ENCODE data around the gene ABCB9. TPM values are rescaled to one million over a fixed set of nuclear protein-coding genes. Genes with fewer than 3 reads are reported as not detected.

The ABCB9 gene
- total and polyA plus RNA-seq, 2 of the 8 experiments (the other 6 are each of a cell fraction or from before 2014, with no cell fraction given): 3.8 to 8.0 TPM

- WGBS, 2 experiments (ENCODE audit: extremely low coverage in 1 of 2, insufficient coverage in 1 of 2, insufficient read length in 1 of 2, insufficient replicate concordance in 2 of 2, low coverage in 1 of 2, low lambda C conversion rate in 2 of 2, missing lambda C conversion rate in 1 of 2): 84% methylated on average over 2 of the region's 2 CpGs; no CpG with 5 or more reads in 1 of the 2 experiments
- no peak for DNase-seq (ENCODE audit: low read depth in 1 of 2, low spot score in 2 of 2)
- POLR2A ChIA-PET (ENCODE audit: partially characterized antibody): no interaction called here
- H3K18ac ChIP-seq (ENCODE audit: extremely low read depth, low read length): no peak overlapping the region
- no peak overlapping the region for H3K56ac ChIP-seq (replicated peaks; ENCODE audit: insufficient read length, low read depth, low read length)
- no peaks in the 10 kb centered on the region for H3K27me3 ChIP-seq (replicated peaks in 1 of 4; ENCODE audit: control insufficient read depth in 3 of 4, extremely low read depth in 1 of 4, insufficient read depth in 3 of 4, low read length in 3 of 4)
- CTCF ChIA-PET (ENCODE audit: partially characterized antibody): interaction anchor here (1.0 to 1.7 kb wide), 3 partner anchors 30 to 59 kb away, joined by 4 to 6 read pairs (median 4); no protein-coding TSS in a partner anchor
- no peak overlapping the region for H3K9ac ChIP-seq (replicated peaks in 1 of 4; ENCODE audit: extremely low read depth in 1 of 4, low read depth in 3 of 4, low read length in 3 of 4)
- no peak overlapping the region for H3K4me3 ChIP-seq (ENCODE audit: extremely low read depth in 1 of 4, insufficient read depth in 2 of 4, low read depth in 3 of 4, low read length in 4 of 4)
- no peaks in the 10 kb centered on the region for H3K79me2 ChIP-seq (ENCODE audit: control insufficient read depth in 1 of 2, insufficient read depth in 2 of 2, low read length in 2 of 2)
- H3K14ac ChIP-seq (ENCODE audit: insufficient read length): no peak overlapping the region
- H4K91ac ChIP-seq (replicated peaks; ENCODE audit: insufficient read length, low read length): no peak overlapping the region
- H2BK120ac ChIP-seq (replicated peaks; ENCODE audit: low read depth, low read length): no peak overlapping the region
- no peak overlapping the region for H4K5ac ChIP-seq (ENCODE audit: insufficient read length, low read depth, low read length)
- H4K8ac ChIP-seq (ENCODE audit: extremely low read depth, insufficient read depth, low read length): no peak overlapping the region
- H3K9me3 ChIP-seq (ENCODE audit: insufficient read depth in 2 of 2, low read depth in 1 of 2, low read length in 1 of 2): no peaks in the 10 kb centered on the region
- no peak overlapping the region for H2BK5ac ChIP-seq (ENCODE audit: low read depth, low read length)
- H2AK5ac ChIP-seq (ENCODE audit: low read depth, low read length): no peak overlapping the region
- no peak overlapping the region for H3K23ac ChIP-seq (ENCODE audit: insufficient read length)
- no peaks in the 10 kb centered on the region for H4K20me1 ChIP-seq (replicated peaks in 1 of 2; ENCODE audit: control insufficient read depth in 1 of 2, insufficient read depth in 2 of 2, low read length in 2 of 2)
- no peaks in the 10 kb centered on the region for H3K4me1 ChIP-seq (replicated peaks in 1 of 4; ENCODE audit: control insufficient read depth in 3 of 4, insufficient read depth in 4 of 4, low read length in 3 of 4)
- H2BK15ac ChIP-seq (ENCODE audit: low read length): no peak overlapping the region
- H3K4ac ChIP-seq (replicated peaks; ENCODE audit: insufficient read length, low read depth, low read length): no peak overlapping the region
- H3K4me2 ChIP-seq (ENCODE audit: insufficient read depth in 1 of 2, low read depth in 2 of 2, low read length in 2 of 2): no peak overlapping the region
- no peaks in the 10 kb centered on the region; a peak in 1 of 8 replicates for H3K36me3 ChIP-seq (ENCODE audit: control insufficient read depth in 2 of 4, insufficient read depth in 4 of 4, low read length in 3 of 4)
- no peaks in the 10 kb centered on the region for H3K23me2 ChIP-seq (ENCODE audit: low read depth, low read length)
- no peaks in the 10 kb centered on the region for H3K79me1 ChIP-seq (ENCODE audit: low read depth, low read length)
- no peak overlapping the region for H2AFZ ChIP-seq (ENCODE audit: low read length)
- no peak overlapping the region for H3K27ac ChIP-seq (ENCODE audit: low read depth, low read length)
- no peak for FAIRE-seq
- no peak overlapping the region for H2BK20ac ChIP-seq (ENCODE audit: low read length)
- no peak overlapping the region for H2BK12ac ChIP-seq (ENCODE audit: low read depth, low read length)
- no peak for TF ChIP-seq GABPA (IDR thresholded peaks at IDR 0.05; ENCODE audit: borderline replicate concordance, insufficient read depth, low read length)
- no peak for TF ChIP-seq BCL11A (IDR thresholded peaks at IDR 0.05; ENCODE audit: low read depth in 2 of 2, low read length in 2 of 2)
- TF ChIP-seq SIRT6 (IDR thresholded peaks at IDR 0.05; ENCODE audit: low read length): no peak
- TF ChIP-seq SRF (IDR thresholded peaks at IDR 0.05; ENCODE audit: low read depth, low read length): no peak
- TF ChIP-seq BRCA1 (IDR thresholded peaks at IDR 0.05; ENCODE audit: low read depth, low read length): no peak
- TF ChIP-seq SIX5 (IDR thresholded peaks at IDR 0.05; ENCODE audit: low read depth, low read length): no peak
- no peak for TF ChIP-seq SIN3A (conservative IDR thresholded peaks at IDR 0.05 in 1 of 2, IDR thresholded peaks at IDR 0.05 in 1 of 2; ENCODE audit: low read depth in 1 of 2, low read length in 2 of 2)
- TF ChIP-seq MAFK (IDR thresholded peaks at IDR 0.05; ENCODE audit: low read depth, low read length): no peak
- TF ChIP-seq KDM4A (IDR thresholded peaks at IDR 0.05; ENCODE audit: low read depth, low read length, severe bottlenecking): no peak
- no peak for TF ChIP-seq ATF3 (IDR thresholded peaks at IDR 0.05; ENCODE audit: insufficient read depth, low read depth, low read length)
- no peak for TF ChIP-seq SAP30 (IDR thresholded peaks at IDR 0.05; ENCODE audit: insufficient read depth, insufficient replicate concordance, low read length)
- TF ChIP-seq ATF2 (IDR thresholded peaks at IDR 0.05; ENCODE audit: low read length): no peak
Observed at GRCh38 chr12:122918827-122919226, 47.4 kb downstream of the ABCB9 start.

Data from H1 (cell line).